ENCODE measurements around the gene TTC33.

The TTC33 gene

DNA sequence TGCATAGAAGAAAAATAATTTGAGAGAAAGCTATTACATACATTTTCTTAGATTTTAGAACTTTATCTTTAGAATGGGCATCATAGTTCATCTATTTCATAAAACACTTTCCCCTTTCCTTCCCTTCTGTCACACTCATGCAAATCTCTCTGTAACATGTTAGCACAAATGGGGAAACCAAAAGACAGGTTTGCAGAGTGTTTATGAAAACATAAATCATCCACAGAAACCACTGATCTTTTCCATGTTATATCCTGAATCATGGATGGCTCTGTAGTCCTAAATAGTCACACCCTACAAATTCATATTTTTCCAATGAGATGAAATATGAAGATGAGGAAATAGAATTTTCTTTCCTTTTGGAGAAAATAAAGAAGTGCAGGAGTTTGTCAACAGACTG, 198.9 kb downstream of the TTC33 start:
- no peaks in the 10 kb centered on the region for H4K20me1 ChIP-seq (ENCODE audit: insufficient read depth)
- no peaks in the 10 kb centered on the region for H3K79me2 ChIP-seq (ENCODE audit: insufficient read depth, low read depth)
- H3K36me3 ChIP-seq (ENCODE audit: insufficient read depth): no peaks in the 10 kb centered on the region
- no peak overlapping the region for H3K9ac ChIP-seq
- TF ChIP-seq, protein P1, sequence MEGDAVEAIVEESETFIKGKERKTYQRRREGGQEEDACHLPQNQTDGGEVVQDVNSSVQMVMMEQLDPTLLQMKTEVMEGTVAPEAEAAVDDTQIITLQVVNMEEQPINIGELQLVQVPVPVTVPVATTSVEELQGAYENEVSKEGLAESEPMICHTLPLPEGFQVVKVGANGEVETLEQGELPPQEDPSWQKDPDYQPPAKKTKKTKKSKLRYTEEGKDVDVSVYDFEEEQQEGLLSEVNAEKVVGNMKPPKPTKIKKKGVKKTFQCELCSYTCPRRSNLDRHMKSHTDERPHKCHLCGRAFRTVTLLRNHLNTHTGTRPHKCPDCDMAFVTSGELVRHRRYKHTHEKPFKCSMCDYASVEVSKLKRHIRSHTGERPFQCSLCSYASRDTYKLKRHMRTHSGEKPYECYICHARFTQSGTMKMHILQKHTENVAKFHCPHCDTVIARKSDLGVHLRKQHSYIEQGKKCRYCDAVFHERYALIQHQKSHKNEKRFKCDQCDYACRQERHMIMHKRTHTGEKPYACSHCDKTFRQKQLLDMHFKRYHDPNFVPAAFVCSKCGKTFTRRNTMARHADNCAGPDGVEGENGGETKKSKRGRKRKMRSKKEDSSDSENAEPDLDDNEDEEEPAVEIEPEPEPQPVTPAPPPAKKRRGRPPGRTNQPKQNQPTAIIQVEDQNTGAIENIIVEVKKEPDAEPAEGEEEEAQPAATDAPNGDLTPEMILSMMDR (conservative IDR thresholded peaks at IDR 0.05; ENCODE audit: low read depth, low read length): no peak
- H3K4me2 ChIP-seq: no peak overlapping the region
- no peak overlapping the region for H3K4me3 ChIP-seq (IDR thresholded peaks at IDR 0.05; ENCODE audit: insufficient read depth, low read depth, low read length)
- no peak overlapping the region for H3K27ac ChIP-seq
- H3K27me3 ChIP-seq (ENCODE audit: insufficient read depth, low read depth): no peaks in the 10 kb centered on the region
- H2AFZ ChIP-seq (ENCODE audit: low read depth): no peak overlapping the region
- H3K4me1 ChIP-seq (ENCODE audit: low read depth, poor library complexity, severe bottlenecking): no peaks in the 10 kb centered on the region

DNA sequence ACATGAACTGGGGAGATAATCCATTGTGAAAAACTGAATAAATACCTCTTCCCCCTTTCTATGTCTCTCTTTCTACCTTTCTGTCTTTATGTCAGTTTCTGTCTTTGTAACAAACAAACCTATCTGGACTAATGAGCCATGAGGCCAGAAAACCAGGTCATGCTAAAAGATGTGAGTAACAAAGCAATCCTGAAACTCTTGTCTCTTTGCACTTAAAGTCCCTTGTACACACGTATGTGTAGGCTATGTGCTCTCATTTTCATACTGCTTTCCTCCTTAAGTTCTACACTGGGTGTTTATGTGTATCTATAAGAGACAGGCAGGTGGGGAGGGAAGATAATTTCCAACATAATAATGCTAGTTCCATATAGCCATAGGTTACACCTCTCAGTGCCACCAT, 199.9 kb downstream of the TTC33 start:
- Histone ChIP-seq H3K36me3 (ENCODE audit: insufficient read depth) (no peaks in the 10 kb centered on the region), H3K4me1 (ENCODE audit: low read depth, poor library complexity, severe bottlenecking) (no peaks in the 10 kb centered on the region), H3K79me2 (ENCODE audit: insufficient read depth, low read depth) (no peaks in the 10 kb centered on the region), H3K27me3 (ENCODE audit: insufficient read depth, low read depth) (no peaks in the 10 kb centered on the region), H3K4me3 (IDR thresholded peaks at IDR 0.05; ENCODE audit: insufficient read depth, low read depth, low read length) (no peak overlapping the region), H4K20me1 (ENCODE audit: insufficient read depth) (no peaks in the 10 kb centered on the region), H2AFZ (ENCODE audit: low read depth) (no peak overlapping the region), H3K27ac (no peak overlapping the region), H3K4me2 (no peak overlapping the region), H3K9ac (no peak overlapping the region)
- TF ChIP-seq, protein P1 (conservative IDR thresholded peaks at IDR 0.05; ENCODE audit: low read depth, low read length): no peak

DNA sequence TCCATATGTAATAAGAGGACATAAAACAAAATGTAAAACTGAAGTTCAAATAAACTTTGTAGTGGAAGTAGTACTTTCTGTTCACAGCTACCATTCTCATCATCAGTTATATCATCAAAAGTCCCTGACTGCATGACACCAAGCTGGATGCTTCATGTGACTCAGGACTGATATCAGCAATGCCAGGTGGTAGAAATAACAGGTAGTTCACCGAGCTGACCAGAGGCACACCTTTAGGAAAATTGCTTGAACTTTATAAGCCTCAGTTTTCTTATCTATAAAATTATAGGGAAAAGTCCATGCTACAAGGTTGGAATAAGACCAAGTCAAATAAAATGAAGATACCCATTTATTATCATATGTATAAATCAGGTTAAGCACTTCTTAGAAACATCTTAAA, 200.9 kb downstream of the TTC33 start:
- Histone ChIP-seq H3K9ac (no peak overlapping the region), H3K27me3 (ENCODE audit: insufficient read depth, low read depth) (no peaks in the 10 kb centered on the region), H3K4me2 (no peak overlapping the region), H3K27ac (no peak overlapping the region), H4K20me1 (ENCODE audit: insufficient read depth) (no peaks in the 10 kb centered on the region), H2AFZ (ENCODE audit: low read depth) (no peak overlapping the region), H3K4me3 (IDR thresholded peaks at IDR 0.05; ENCODE audit: insufficient read depth, low read depth, low read length) (no peak overlapping the region), H3K79me2 (ENCODE audit: insufficient read depth, low read depth) (no peaks in the 10 kb centered on the region), H3K4me1 (ENCODE audit: low read depth, poor library complexity, severe bottlenecking) (no peaks in the 10 kb centered on the region), H3K36me3 (ENCODE audit: insufficient read depth) (no peaks in the 10 kb centered on the region)
- TF ChIP-seq, protein P1 (conservative IDR thresholded peaks at IDR 0.05; ENCODE audit: low read depth, low read length): no peak

DNA sequence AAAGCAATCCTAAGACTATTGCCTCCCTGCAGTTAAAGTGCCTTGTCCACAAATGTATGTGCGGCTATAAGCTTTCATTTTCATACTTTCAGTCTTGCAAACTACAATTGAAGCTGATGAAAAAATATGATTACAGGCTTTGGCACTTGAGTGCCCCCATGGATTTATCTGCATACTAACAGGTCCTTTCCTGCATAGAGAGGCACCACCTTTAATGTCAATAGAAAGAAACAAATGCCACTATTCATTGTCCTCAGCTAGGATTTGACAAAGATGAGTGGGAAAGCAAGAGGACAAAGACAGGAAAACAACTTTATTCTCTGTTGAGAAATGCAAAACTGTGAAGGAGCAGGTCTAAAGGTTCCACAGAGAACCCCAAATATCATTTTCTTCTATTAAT, 201.7 kb downstream of the TTC33 start:
- H3K4me1 ChIP-seq (ENCODE audit: low read depth, poor library complexity, severe bottlenecking): no peaks in the 10 kb centered on the region
- H4K20me1 ChIP-seq (ENCODE audit: insufficient read depth): no peaks in the 10 kb centered on the region
- no peaks in the 10 kb centered on the region for H3K36me3 ChIP-seq (ENCODE audit: insufficient read depth)
- no peak overlapping the region for H3K9ac ChIP-seq
- no peaks in the 10 kb centered on the region for H3K27me3 ChIP-seq (ENCODE audit: insufficient read depth, low read depth)
- H3K27ac ChIP-seq: no peak overlapping the region
- H3K79me2 ChIP-seq (ENCODE audit: insufficient read depth, low read depth): no peaks in the 10 kb centered on the region
- H3K4me3 ChIP-seq (IDR thresholded peaks at IDR 0.05; ENCODE audit: insufficient read depth, low read depth, low read length): no peak overlapping the region
- no peak overlapping the region for H2AFZ ChIP-seq (ENCODE audit: low read depth)
- no peak overlapping the region for H3K4me2 ChIP-seq
- TF ChIP-seq, protein P1 (conservative IDR thresholded peaks at IDR 0.05; ENCODE audit: low read depth, low read length): no peak

DNA sequence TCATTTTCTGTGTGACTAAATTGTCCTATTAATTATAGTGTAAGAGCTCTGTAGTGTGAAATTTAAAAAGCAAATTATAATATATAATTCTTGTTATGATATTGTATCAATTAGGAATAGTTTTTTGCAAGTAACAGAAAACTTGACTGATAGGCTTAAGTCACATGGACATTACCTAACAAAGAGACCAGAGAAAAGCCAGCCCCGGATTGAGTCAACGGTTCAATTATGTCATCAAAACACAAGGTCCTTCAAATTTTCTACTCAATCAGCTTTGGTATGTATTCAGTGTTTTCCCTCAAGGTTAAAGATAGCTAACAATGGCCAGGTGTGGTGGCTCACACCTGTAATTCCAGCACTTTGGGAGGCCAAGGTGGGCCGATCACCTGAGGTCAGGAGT, 202.8 kb downstream of the TTC33 start:
- no peak overlapping the region for H3K27ac ChIP-seq

More for the DNA sequence above, 202.8 kb downstream of the TTC33 start:
- Histone ChIP-seq H3K36me3 (ENCODE audit: insufficient read depth) (no peaks in the 10 kb centered on the region), H3K4me2 (no peak overlapping the region), H4K20me1 (ENCODE audit: insufficient read depth) (no peaks in the 10 kb centered on the region), H3K4me1 (ENCODE audit: low read depth, poor library complexity, severe bottlenecking) (no peaks in the 10 kb centered on the region), H2AFZ (ENCODE audit: low read depth) (no peak overlapping the region), H3K79me2 (ENCODE audit: insufficient read depth, low read depth) (no peaks in the 10 kb centered on the region), H3K4me3 (IDR thresholded peaks at IDR 0.05; ENCODE audit: insufficient read depth, low read depth, low read length) (no peak overlapping the region), H3K9ac (no peak overlapping the region), H3K27me3 (ENCODE audit: insufficient read depth, low read depth) (no peaks in the 10 kb centered on the region)
- TF ChIP-seq, protein P1 (conservative IDR thresholded peaks at IDR 0.05; ENCODE audit: low read depth, low read length): no peak

Measured in KMS-11 (cell line).